ENCODE results near the gene PRDM12. TPM values are rescaled to one million over a fixed set of nuclear protein-coding genes. Genes with fewer than 3 reads are reported as not detected.
A peak's percentile ranks its signal among the peaks of the same experiment; 100 is the strongest.
"Not testable (repeated sequence)": the region's sequence is repeated elsewhere in the genome, so short reads cannot be mapped to it uniquely, and the experiment has no call there.

The PRDM12 gene
- total RNA-seq, 1 donor from 2014 or later, result not detected

DNA sequence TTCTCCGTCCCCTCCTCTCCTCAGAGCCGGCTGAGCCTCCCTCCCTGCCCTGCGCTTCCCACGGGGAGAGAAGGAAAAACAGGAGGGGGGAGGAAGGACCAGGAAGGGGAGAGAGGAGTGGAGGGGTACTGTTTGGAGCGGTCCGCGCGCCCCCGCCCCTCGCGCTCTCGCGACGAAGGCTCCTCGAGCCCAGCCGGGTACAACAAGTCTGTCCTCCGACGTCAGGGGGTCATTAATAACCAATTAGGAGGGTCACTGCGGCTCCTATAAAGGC, 480 bp upstream of the PRDM12 start:
- no peak for DNase-seq (ENCODE audit: low read depth in 2 of 2)

DNA sequence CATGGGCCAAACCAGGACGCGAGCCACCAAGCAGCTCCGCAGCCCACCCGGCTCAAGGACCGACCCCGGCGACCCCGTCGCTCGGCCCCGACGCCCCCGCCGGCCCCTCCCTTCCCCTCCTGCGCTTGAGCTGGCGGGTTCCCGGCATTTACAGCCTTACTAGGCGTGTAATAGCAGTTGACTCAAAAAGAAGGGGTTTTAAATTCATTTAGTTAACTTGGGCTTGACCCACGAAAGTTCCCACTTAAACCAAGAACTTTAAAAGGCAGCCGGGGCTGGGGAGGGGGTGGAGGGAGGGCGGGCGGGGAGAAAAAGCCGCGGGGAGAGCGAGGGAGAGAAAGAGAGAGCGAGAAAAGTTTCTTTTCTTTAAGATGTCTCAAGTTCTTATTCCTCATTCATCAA, 636 bp downstream of the PRDM12 start:
- no peak for DNase-seq (ENCODE audit: low read depth in 2 of 2)

DNA sequence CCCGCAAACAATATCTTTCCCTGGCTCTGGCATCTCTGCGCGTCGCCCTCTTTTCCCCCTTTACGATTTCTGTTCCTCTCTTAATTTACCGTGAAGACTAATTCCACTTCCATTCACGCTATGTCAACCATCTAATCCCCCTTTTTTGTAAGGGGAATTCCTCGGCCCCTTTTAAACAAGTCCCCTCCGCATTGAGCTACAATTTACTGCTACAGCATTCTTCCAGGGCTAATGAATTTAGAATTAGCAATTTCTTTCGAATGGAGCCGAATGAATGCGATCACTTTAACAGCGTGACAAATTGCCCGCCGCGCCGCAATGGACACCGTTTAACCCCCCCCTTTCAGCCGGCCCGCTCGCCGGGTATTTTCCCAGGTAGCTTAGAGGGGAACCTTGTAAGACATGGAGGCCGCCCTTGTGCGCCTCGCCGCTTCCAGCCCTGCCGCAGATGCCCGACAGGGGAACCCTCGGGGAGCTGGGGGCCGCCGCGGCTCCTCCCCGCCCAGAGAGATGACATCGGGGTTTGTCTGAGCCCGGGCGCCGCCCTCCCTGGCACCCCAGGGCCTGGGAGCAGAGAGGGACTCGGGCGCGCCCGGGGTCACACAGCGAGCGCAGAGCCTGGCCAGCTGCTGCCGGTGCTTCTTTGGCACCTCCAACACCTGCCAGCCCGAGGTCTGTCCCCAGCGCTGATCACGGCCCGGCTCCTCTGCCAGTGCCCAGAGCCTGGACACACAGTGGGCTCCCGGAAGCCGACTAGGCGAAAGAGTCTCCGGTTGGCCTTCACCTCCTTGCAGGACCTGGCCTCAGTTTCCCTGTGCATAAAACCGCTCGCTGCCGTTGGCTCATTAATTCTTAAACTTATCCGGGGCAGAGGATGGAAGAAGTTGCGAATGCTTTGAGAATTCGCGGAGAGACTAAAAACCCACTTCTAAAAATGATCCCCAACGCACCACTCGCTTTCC, 1.3 kb downstream of the PRDM12 start:
- DNase-seq (ENCODE audit: low read depth in 2 of 2), result no peak

DNA sequence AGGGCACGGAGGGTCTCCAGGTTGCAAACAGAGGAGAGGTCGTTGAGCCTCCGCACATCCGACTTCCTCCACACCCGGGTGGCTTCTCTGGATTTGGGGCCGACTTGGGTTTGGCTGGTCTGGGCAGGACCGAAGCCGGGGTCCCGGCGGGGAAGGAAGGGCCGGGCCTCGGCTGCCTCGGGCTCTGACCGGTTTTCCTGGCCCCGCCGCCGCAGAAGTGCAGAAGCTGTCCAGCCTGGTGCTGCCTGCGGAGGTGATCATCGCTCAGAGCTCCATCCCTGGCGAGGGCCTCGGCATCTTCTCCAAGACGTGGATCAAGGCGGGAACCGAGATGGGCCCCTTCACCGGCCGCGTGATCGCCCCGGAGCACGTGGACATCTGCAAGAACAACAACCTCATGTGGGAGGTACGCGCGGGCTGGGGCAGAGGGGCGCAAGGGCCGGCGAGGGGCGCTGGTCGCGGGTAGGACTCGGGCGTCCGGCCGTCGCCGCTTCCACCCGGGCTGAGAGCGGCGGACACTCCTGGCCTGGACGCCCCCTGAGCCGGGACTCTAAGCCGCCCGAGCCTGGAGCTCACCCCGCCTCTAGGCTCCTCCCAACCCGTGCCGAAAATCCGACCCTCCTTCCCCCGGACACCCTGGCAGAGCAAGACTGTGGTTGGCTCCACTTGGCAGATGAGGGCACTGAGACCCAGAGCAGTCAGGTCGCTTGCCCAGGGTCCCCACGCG, 2.2 kb downstream of the PRDM12 start:
- DNase-seq (ENCODE audit: low read depth in 2 of 2), result no peak

DNA sequence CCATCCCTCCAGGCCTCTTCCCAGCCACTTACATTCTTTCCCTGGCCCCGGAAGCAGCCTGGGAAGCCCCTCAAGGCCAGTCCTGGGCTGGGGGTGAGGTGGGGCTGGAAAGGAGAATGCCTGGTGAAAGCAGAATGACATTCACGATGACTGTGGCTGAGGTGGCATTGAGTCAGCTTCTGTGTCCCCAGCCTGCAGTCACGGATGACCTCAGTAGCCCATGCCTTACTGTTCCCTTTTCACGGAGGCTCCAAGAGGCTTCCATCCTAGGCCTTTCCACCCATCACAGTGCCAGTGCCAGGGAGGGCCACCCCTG, 2.7 kb downstream of the PRDM12 start:
- DNase-seq (ENCODE audit: low read depth in 2 of 2), result no peak

DNA sequence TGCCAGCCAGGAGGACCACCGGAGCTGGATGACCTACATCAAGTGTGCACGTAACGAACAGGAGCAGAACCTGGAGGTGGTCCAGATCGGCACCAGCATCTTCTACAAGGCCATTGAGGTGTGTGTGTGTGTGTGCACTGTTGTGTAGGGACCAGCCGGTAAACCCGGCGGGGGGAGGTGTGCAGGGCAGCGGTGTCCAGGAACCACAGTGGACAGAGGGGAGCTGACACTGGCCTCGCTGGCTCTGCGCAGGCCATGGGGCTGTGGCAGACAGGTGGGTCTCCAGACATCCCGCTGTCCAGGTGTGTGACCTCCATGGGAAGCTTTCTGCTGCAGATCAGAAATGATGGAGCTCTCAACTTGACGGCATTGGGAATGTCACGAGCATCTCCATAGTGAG, 3.8 kb downstream of the PRDM12 start:
- no peak for DNase-seq (ENCODE audit: low read depth in 2 of 2)

DNA sequence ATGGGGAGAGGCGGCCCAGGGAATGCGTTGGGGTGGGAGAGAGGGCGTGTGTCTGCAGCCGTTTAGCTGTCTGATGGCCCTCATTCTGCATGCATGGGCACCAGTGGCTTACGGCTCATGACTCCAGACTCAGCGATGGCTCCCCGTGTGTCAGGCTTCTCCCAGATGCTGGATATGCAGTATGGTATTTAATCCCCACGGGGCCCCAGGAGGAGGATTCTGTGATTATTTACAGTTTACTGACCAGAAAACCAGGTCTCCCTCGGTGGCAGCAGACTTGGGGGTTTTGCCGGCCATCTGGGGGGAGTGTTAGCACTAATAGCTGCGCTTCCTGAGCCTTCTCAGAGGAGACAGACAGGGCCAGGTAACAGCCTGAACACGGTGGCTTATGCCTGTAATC, 4.3 kb downstream of the PRDM12 start:
- DNase-seq (ENCODE audit: low read depth in 2 of 2), result no peak

DNA sequence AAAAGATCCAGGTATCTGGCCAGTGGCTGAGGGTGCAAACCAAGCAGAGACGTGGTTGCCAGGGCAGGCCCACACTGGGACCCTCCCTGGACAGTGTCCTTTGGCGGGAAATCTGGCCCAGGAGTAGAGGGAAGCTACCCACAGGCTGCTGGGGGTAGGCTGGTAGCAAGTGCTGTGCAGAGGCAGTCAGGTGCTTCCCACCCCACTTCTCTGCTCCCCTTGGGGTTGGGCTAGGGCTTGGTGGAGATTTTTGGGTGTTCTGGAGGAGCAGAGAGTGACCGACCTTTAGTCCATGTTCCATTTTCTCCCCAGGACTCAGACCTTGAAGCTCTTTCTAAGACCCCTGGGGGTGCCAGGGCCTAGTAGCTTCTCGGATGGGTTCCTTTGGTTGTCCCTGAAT, 5.6 kb downstream of the PRDM12 start:
- no peak for DNase-seq (ENCODE audit: low read depth in 2 of 2)

DNA sequence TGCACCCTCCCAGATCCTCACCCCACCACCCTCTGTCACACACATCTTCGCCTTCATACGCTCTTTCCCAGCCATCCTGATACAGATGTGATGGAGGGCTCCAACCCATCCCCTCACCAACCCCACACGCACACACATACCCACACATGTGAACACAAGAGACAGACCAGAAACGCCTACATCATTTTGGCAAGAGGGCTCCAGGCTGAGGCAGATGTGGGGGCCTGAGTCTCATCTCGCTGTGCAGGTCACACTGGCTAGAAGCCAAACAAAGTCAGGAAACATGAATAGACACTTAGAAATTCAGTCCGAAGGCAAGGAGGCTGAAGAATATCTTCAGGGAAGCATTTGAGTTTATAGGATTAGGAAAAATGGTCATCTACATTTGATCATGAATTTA, 6.2 kb downstream of the PRDM12 start:
- DNase-seq (ENCODE audit: low read depth in 2 of 2), result no peak

DNA sequence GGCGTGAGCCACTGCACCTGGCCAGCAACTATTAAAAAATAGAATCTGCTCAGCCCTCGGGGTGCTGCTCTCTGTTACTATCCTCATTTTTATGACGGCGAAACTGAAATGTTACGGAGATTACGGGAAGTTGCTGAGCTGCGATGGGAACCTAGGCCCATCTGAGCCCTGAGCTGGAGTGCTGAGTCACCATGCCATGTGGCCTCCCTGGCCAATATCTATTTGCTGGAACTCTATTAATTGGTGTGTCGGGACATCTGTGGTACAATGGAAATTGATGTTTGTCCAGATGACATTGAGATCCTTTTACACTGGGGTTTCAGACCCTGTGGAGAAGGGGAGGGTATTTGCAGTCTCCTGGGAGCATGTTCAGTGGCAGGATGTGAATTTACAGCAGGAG, 8.1 kb downstream of the PRDM12 start:
- DNase-seq (ENCODE audit: low read depth in 2 of 2), result no peak

DNA sequence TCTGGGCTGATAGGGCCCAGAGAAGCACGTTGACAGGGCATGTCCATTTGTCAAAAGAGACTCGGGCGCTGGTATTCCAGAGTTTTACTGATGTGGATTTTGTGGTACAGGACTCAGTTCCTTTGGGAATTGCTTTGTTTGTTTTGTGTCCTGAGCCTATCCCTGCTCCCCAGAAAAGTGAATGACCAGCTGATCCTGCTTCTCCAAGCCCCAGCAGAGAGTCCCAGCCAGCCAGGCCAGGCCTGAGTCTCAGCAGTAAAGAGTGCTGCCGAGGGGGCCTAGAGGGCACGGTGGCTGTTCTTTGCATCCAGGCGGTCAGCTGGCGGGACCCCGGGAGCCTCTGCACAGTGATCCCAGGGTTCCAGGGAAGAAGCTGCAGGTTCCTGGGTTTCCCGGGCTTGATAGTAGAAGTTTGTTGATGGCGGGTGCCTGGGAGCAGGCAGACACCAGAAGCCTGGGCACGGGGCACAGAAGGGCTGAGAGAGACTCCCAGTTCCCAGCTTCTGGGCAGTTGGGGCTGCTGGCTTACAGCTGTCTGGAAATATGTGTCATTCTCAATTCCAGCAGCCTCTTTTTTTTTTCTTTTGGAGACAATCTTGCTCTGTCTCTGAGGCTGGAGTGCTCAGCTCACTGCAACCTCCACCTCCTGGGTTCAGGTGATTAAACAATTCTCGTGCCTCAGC, 8.7 kb downstream of the PRDM12 start:
- no peak for DNase-seq (ENCODE audit: low read depth in 2 of 2)

DNA sequence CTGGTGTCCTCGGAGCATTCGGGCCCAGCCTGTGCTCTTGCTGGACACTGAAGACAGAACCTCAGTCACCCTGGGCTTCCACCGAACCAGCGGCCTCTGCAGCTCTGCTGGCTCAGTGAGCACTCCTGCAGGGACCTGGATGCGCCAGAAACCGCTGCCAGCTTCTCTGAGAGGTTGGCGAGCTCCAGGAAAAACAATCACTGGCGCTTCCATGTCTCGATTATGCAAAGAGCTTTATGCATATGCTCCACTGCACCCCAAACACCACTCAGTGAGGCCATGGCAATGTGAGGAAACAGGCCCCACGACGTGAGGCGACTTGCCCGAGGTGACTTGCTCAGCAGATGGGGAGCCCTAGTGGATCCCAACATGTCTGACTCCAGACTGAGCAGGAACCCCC, 11.0 kb downstream of the PRDM12 start:
- DNase-seq (ENCODE audit: low read depth in 2 of 2), result no peak

DNA sequence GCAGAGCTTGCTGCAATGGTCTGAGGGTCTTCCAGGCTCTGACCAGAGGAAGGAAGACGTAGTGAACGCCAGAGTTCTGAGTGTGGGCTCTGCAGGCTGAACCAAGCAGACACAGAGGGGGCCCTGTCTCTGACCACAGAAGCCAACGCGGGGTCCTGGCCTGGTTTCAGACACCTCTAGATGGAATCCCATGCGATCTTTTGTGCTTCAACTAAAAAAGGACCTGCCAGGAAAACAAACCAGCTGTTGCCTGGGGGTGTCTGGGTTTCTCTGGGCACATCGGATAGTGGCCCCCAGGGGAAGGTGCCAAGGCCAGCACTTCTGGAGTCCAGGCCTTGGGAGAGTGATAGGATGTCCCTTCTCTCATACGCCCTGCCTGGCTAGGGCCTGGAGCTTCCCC, 12.9 kb downstream of the PRDM12 start:
- no peak for DNase-seq (ENCODE audit: low read depth in 2 of 2)

DNA sequence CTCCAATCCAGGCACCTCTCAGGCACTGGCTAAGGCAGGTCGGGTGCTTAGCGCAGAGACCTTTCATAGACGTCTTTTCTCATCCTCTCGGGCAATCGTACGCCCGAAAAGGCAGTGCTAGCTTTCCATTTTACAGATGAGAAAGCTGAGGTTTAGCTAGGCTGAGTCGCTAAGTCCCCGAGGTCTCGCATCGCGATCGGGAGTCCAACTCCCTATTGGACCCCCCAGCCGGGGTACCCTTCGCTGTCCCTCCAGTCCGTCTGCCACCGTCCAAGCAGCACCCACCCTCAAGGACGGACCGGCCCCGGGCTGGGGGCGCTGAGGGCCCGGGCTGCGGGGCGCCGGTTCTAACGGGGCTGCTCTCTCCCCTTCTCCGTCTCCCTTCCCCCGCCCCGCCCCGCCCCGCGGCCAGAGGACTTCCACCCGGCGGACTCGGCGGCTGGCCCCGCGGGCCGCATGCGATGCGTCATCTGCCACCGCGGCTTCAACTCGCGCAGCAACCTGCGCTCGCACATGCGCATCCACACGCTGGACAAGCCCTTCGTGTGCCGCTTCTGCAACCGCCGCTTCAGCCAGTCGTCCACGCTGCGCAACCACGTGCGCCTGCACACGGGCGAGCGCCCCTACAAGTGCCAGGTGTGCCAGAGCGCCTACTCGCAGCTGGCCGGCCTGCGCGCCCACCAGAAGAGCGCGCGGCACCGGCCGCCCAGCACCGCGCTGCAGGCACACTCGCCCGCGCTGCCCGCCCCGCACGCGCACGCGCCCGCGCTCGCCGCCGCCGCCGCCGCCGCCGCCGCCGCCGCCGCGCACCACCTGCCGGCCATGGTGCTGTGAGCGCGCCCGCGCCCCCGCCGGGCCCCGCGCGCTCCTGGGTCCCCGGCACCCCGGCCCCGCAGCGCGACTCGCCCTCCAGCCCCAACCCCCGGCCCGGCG, 16.7 kb downstream of the PRDM12 start:
- peak; percentile 66 to 87 for DNase-seq (ENCODE audit: low read depth in 2 of 2)

DNA sequence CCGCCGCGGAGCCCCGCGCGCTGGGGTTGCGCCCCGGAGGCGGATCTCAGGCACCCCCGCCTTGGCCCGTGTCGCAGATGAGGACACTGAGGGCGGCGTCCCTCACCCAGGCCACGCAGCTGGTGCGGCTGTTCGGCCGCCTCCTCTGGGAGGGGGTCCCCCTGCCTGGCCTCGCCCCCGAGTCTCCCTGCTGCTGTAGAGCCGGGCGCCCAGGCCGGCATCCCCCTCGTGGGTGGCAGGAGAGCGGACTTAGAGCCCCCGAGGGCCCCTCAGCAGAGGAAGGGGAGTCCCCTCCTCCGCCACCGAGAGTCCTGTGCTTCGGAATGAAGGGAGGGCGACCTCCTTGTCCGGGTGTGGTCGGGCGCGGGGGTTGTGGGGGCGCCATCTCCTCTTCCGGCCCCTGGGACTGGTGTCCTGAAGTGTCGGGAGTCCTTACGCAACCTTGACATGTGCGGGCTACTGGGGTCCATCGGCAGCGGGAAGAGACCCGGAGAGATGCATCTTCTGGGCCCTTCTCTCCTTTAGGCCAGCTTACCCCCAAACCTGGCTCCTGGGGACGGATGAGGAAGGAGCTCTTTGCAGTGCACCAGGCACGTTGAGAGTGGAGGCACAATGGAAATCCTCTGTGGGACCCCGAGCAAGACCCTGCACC, 17.5 kb downstream of the PRDM12 start:
- no peak for DNase-seq (ENCODE audit: low read depth in 2 of 2)

DNA sequence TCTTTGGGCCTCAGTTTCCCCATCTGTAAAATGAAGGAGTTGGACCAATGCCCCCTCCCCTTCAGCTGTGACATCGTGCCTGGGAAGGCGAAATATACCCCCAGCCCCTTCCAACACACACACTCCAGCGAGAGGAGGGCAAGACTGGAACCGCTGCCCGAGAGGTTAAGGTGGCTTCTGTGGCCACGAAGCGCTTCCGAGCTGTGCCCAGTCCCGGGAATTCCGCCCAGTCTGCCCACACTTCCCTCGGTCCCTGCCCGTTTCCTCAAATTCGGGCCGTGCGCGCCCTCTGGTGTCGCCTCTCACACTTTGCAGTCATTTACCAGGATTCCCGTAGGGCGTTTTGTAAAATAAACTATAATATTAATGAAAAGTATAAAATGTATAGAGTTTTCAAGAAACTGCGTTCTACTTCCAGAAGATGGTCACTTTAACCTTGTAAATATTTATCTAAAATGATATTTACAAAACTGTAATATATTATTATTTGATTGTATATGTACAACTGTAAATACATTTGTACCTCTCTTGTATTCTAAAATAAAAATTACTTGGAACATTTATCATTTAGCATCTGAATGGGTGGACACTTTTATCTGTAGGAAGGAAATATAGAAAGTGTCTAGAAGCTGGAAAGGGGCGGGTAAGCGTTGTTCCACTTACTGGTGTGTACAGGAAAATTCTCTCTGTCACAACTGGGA, 18.2 kb downstream of the PRDM12 start:
- DNase-seq (ENCODE audit: low read depth in 2 of 2), result peak; percentile 48 to 79

DNA sequence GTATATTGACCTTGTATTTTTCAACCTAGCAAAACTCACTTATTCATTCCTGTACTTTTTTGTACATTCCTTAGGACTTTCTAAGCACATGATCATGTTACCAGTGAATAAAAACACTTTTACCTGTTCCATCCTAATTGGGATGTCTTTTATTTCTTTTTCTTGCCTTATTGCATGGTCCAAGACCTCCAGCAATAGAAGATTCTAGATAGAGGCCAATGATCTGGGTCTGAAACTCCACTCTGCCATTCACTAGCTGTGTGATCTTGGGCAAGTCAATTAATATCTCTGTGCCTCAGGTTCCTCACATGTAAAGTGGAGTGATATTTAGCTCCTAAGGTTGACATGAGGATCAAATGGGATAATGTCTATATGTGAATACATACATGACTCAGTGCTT, 20.7 kb downstream of the PRDM12 start:
- DNase-seq (ENCODE audit: low read depth in 2 of 2), result no peak

DNA sequence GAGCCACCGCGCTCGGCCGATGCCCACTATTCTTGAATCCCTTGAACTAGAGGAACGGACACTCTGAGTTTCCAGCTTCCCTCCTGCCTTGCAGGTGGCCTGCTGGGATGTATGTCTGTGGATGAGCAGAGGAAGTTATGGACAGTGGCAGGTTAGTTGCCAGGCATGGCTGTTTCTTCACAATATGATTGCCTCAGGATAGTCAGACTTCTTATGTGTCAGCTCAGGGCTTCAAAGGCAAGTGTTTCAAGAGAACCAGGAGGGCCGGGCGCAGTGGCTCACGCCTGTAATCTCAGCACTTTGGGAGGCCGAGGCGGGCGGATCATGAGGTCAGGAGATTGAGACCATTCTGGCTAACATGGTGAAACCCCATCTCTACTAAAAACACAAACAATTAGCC, 21.6 kb downstream of the PRDM12 start:
- DNase-seq (ENCODE audit: low read depth in 2 of 2), result not testable (repeated sequence)

DNA sequence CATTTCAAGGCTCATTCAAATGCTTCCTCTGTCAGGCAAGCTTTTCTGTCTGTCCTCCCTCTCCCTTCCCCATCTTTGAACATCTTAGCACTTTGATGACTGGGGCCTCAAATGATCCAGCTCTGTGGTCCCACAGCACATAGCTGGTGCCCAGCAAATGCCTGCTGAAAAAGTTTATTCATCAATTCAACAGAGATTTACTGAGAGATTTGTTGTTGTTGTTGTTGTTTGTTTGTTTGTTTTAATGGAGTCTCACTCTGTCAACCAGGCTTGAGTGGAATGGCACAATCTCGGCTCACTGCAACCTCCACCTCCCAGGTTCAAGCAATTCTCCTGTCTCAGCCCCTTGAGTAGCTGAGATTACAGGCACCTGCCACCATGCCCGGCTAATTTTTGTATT, 23.2 kb downstream of the PRDM12 start:
- no peak for DNase-seq (ENCODE audit: low read depth in 2 of 2)

DNA sequence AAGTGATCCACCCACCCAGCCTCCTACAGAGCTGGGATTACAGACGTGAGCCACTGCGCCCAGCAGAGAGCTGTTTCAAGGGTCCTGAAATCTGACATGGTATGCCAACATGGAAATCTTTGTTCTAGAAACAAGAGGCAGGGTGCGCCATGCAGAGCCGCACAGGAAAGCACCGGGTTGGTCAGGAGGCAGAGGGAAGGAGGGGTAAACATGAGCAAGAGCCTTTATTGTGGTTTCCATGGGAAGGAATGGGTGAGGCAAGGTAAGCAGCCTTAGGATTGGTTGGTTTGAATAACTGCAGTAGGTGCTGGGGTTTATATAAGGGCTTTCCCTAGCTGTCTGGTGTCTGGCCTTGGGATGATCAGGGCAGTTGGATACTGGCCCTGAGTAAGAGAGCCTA, 23.7 kb downstream of the PRDM12 start:
- no peak for DNase-seq (ENCODE audit: low read depth in 2 of 2)

DNA sequence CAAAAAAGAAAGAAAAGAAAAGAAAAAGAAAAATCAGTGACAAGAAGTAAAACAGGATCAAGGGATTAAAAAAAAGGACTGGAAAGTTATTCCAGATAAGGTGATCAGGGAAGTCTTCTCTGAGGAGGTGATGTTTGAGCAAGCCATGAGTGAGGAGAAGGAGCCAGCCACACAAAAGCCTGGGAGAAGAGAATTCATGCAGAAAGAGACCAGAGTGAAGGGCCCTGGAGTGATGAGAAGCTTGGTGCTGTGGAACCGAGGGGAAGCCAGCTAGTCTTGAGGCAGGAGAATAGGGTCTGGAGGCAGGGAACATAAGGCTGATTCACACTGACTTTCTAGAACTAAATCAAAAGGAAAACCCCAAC, 25.2 kb downstream of the PRDM12 start:
- no peak for DNase-seq (ENCODE audit: low read depth in 2 of 2)
